HepG2 (cell line): ENCODE results near the gene TBXAS1.

Source experiments
- POLR2AphosphoS2 ChIP-seq: IDR thresholded peaks from 2 replicates; pipeline ENCODE4 v1.6.1; 2011; ENCODE audit warnings: low read depth, low read length, improper control_type of control experiment
- TBP ChIP-seq: sonication (generic); formaldehyde crosslinking; IDR thresholded peaks from 2 replicates; pipeline ENCODE4 v1.5.0; 2020; ENCODE audit warnings: missing genetic modification reagents
- ZNF256 ChIP-seq: sonication (generic); formaldehyde crosslinking; conservative IDR thresholded peaks from 2 replicates; pipeline ENCODE4 v1.4.0; 2020; ENCODE audit warnings: missing genetic modification reagents
- ZNF766 ChIP-seq: sonication (generic); formaldehyde crosslinking; IDR thresholded peaks from 2 replicates; pipeline ENCODE4 v1.5.0; 2020; ENCODE audit warnings: missing genetic modification reagents, borderline replicate concordance

DNA sequence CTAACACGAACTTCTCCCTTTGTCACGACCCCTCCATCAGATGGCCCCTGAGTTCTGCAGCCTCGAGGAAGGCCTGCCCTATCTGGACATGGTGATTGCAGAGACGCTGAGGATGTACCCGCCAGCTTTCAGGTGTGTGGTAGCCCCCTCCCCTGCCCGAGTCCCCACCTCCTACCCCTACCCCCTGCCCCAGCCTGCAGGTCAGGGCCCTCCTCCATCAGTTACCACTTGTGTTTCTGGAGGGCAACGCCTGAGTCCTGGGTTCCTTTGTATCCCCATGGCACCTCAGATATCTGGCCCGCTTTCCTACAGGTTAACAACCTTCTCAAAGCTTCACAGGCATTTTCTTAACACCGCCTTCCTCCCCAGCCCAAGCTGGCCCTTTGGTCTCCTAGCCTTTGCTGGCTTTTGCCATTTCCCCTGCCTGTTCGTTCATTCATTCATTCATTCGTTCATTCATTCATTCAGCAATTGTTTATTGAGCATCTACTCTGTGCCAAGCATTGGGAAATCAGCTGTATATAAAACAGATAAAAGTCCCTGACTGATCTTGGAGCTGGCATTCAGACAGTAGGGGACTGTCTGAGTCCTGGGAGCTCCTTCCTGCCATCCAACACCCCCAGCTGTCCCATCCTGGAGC, 178.1 kb downstream of the TBXAS1 start:
- TF ChIP-seq POLR2AphosphoS2 (no peak), ZNF256 (CRISPR knock-in tag) (no peak), TBP (CRISPR knock-in tag) (no peak), ZNF766 (CRISPR knock-in tag) (no peak)
